Stimulated activated CD8-positive, alpha-beta memory T cell treated with anti-CD3 and anti-CD28 coated beads, Interleukin-7, amount 100 ng/mL, for 48 hours (primary cell): ENCODE results near the gene CTNNBL1.

Experiments used
- DNase-seq, 2 donors: peaks; one replicate each; pipeline ENCODE4 v3.0.0-alpha.2; 2020; ENCODE audit warnings: low read depth in 1 of 2; ENCODE audit errors: extremely low read depth in 1 of 2

The CTNNBL1 gene

DNA sequence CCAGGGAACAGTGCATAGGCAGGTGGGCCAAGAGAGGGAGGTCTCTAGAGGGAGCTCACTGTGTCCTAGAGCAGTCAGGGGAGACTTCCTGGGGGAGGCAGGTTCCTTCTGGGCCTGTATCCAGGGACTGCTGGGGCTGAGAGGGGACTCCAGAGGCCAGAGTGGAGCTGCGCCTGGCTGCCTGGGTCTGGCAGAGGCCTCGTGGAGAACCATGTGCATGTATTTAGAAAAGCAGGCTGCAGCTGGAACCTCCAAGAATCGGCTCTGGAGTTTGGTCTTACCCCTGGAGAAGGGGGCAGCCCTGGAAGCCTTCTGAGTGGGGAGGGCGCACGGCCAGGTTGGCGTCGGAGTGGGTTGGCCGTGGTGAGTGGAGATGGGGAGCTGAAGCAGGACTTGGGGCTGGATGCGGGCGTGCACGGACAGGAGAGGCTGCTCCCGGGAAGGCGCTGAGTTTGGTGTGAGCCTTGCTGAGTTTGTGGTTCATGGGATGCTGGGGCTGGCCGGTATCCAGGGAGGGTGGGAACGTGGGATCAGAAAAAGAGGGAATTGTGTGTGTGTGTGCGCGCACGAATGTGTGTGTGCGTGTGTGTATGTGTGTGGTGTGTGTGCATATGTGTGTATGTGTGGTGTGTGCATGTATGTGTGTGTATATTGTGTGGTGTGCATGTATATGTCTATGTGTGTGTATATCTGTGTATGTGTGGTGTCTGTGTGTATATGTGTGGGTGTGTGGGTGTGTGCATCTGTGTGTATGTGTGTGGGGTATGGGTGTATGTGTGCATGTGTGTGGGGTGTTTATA, 219.9 kb downstream of the CTNNBL1 start:
- no peak for DNase-seq

- no peak for DNase-seq
These were observed 220.5 kb downstream of the CTNNBL1 start for GRCh38 chr20:37914367-37914671.

DNA sequence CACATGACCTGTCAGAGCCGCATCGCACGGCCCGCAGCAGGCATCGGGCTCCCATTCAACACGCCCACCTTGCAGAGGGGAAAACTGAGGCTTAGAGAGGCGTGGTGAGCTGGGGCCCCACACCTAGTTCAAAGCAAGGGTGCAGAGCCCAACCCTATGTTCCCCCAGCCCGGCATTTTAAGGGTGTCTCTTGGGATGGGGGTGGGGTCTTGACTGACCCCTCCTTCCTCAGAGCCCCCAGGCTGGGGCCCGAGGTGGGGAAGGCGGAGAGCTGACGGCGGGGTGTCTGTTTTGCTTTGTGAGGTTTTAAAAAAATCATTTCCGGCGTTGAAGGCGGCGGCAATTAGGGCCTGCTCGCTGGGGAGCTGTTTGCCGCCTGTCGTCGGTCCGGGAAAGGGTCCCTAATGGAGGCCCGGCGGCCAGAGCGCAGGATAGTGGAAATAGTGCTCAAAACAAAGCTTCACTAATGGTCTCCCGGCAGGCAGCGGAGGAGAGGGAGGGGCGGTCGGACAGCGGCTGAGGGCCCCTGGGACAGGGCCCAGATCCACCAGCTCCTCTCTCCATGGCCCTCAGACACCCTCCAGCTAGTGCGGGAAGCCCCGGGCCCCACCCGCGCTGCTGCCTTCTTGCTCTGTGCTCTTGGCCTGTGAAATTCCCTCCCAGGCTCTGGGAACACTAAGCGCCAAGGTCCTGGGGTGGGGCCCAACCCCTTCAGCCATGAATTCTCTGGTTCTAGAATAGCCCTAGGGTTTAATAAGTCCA, 221.0 kb downstream of the CTNNBL1 start:
- DNase-seq = no peak

DNA sequence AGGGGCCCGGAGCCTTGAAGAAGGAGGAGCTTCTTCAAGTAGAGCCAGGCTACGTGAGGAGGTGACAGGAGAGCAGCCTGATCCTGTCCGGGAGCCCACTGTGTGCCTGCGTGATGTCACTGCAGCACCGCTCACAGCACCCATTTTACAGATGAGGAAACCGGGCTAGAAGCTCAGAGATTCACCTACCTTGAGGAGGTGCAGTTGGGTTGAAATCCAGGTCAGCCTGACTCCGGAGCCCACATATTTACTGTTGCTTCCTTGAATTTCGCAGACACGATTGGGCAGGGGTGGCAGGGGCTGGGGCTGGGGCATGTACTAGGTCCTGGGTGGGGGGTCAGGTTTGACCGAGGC, 221.6 kb downstream of the CTNNBL1 start:
- no peak for DNase-seq

- no peak for DNase-seq
These were observed 222.2 kb downstream of the CTNNBL1 start for GRCh38 chr20:37915800-37916570.

- no peak for DNase-seq
These were observed 223.6 kb downstream of the CTNNBL1 start for GRCh38 chr20:37917461-37917860.

- no peak for DNase-seq
These were observed 224.2 kb downstream of the CTNNBL1 start for GRCh38 chr20:37918035-37918434.

DNA sequence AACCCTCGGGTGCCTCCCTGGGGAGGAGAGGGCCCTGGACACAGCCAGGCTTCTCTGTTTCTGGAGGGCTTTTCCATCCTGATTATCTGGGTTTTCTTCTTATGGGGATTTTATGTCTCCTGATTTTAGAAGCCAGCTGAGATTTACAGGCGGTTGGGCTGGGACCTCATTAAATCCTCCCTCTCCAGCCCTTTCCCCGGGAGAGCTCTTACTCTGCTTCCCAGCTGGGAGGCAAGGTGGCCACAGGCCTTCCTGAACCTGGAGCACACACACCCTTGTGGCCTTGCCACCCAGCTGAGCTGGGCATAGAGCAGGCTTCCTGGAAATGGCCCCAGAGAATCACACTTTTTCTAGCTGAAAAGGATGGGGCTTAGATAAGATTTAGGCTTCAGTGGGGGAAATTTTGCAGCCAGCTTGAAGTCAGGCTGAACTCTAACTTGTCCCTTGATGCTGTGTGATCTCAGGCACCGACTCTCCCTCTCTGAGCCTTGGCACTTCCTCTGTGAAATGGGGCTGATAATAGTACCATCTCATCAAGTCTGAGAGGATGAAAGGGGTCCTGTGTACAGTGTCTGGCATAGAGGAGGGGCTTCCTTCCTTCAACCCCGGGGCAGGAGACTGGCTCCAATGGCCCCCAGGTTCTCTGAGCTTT, 225.7 kb downstream of the CTNNBL1 start:
- DNase-seq = no peak

DNA sequence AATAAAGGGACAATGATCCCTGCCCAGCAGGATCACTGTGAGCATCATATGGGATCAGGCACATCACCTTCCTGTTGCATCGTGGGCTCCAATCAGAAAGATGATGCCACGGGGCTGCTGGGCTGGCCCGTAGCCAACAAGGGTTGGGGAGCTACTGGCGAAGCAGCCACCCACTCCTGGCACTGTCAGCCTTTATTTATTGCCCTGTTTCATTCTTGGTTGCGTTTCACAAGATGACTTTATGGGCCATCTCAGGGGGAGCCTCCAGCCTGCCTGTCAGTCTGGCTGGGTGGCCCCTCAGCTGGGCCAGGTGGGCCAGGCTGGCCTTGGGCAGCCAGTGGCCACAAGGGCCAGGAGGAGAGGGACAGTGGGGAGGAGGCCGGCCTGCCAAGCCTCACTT, 226.4 kb downstream of the CTNNBL1 start:
- no peak for DNase-seq

- DNase-seq = no peak
These were observed 227.0 kb downstream of the CTNNBL1 start for GRCh38 chr20:37920679-37921322.

- DNase-seq = no peak
These were observed 227.6 kb downstream of the CTNNBL1 start for GRCh38 chr20:37921341-37921929.
